GM12891 (cell line): ENCODE data around the gene MX2.

Source experiments
- PAX5 ChIP-seq: IDR thresholded peaks from 2 replicates; pipeline ENCODE4 v1.6.1; 2011; ENCODE audit warnings: low read length, moderate library complexity, mild to moderate bottlenecking; ENCODE audit not compliant: insufficient read depth, severe bottlenecking
- POLR2A ChIP-seq: IDR thresholded peaks from 2 replicates; pipeline ENCODE4 v1.6.1; 2011; ENCODE audit warnings: low read depth, low read length, control low read depth
- POLR2AphosphoS5 ChIP-seq: IDR thresholded peaks from 2 replicates; pipeline ENCODE4 v1.6.1; 2011; ENCODE audit warnings: low read depth, low read length, control low read depth
- POU2F2 ChIP-seq: IDR thresholded peaks from 2 replicates; pipeline ENCODE4 v1.6.1; 2011; ENCODE audit warnings: low read depth, mild to moderate bottlenecking, control low read depth, low read length, moderate library complexity
- SPI1 ChIP-seq: IDR thresholded peaks from 2 replicates; pipeline ENCODE4 v1.6.1; 2011; ENCODE audit warnings: low read depth, low read length, control low read depth
- TAF1 ChIP-seq: IDR thresholded peaks from 2 replicates; pipeline ENCODE4 v1.6.1; 2011; ENCODE audit warnings: low read depth, low read length, control low read depth

GRCh38 chr21:41365377-41366107 lies 3.7 kb downstream of the MX2 start:
- no peak for TF ChIP-seq POLR2A
- TF ChIP-seq POLR2AphosphoS5 = no peak
- no peak for TF ChIP-seq SPI1
- TF ChIP-seq PAX5 = no peak
- TF ChIP-seq TAF1 = no peak
- no peak for TF ChIP-seq POU2F2
